ENCODE data around the gene FAM186B.

GRCh38 chr12:49543914-49544815 lies 61.3 kb downstream of the FAM186B start:
- TF ChIP-seq EZH2phosphoT487 (IDR thresholded peaks at IDR 0.05; ENCODE audit: low read depth, severe bottlenecking, unreplicated experiment) (no peak), EZH2 (IDR thresholded peaks at IDR 0.05; ENCODE audit: borderline replicate concordance) (no peak)
- TF ChIP-seq, protein P1, sequence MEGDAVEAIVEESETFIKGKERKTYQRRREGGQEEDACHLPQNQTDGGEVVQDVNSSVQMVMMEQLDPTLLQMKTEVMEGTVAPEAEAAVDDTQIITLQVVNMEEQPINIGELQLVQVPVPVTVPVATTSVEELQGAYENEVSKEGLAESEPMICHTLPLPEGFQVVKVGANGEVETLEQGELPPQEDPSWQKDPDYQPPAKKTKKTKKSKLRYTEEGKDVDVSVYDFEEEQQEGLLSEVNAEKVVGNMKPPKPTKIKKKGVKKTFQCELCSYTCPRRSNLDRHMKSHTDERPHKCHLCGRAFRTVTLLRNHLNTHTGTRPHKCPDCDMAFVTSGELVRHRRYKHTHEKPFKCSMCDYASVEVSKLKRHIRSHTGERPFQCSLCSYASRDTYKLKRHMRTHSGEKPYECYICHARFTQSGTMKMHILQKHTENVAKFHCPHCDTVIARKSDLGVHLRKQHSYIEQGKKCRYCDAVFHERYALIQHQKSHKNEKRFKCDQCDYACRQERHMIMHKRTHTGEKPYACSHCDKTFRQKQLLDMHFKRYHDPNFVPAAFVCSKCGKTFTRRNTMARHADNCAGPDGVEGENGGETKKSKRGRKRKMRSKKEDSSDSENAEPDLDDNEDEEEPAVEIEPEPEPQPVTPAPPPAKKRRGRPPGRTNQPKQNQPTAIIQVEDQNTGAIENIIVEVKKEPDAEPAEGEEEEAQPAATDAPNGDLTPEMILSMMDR (IDR thresholded peaks at IDR 0.05; ENCODE audit: poor library complexity), result no peak

Measured in hepatocyte (in vitro differentiated cells).